Hepatocyte (in vitro differentiated cells): ENCODE results near the gene MAP2K7. TPM values are rescaled to one million over a fixed set of nuclear protein-coding genes. Genes with fewer than 3 reads are reported as not detected.
A peak's percentile ranks its signal among the peaks of the same experiment; 100 is the strongest.
"Not testable (repeated sequence)": the region's sequence is repeated elsewhere in the genome, so short reads cannot be mapped to it uniquely, and the experiment has no call there.

Source experiments
- DNase-seq: peaks from one replicate; pipeline ENCODE4 v3.0.0-alpha.2; 2016; ENCODE audit warnings: low spot score
- H2AFZ ChIP-seq: fragments of 200-600 bp; sonication (generic); 2 replicates; pipeline ENCODE4 v1.6.0; 2016; ENCODE audit warnings: antibody characterized with exemption, mild to moderate bottlenecking
- H3K27ac ChIP-seq: fragments of 200-600 bp; sonication (generic); 2 replicates; pipeline ENCODE4 v1.5.1; 2016; ENCODE audit warnings: mild to moderate bottlenecking
- H3K27me3 ChIP-seq: fragments of 200-600 bp; sonication (generic); 2 replicates; pipeline ENCODE4 v1.6.1; 2016
- H3K36me3 ChIP-seq: fragments of 200-600 bp; sonication (generic); replicated peaks from 2 replicates; pipeline ENCODE4 v1.5.1; 2016; ENCODE audit warnings: low read depth; ENCODE audit not compliant: insufficient read depth
- H3K4me1 ChIP-seq: fragments of 200-600 bp; sonication (generic); 2 replicates; pipeline ENCODE4 v1.5.1; 2016; ENCODE audit warnings: mild to moderate bottlenecking, moderate library complexity; ENCODE audit not compliant: insufficient read depth
- H3K4me2 ChIP-seq: fragments of 200-600 bp; sonication (generic); 2 replicates; pipeline ENCODE4 v1.6.0; 2016
- H3K4me3 ChIP-seq: fragments of 200-600 bp; sonication (generic); 2 replicates; pipeline ENCODE4 v1.5.1; 2016; ENCODE audit warnings: mild to moderate bottlenecking
- H3K79me2 ChIP-seq: fragments of 200-600 bp; sonication (generic); 2 replicates; pipeline ENCODE4 v1.6.0; 2017; ENCODE audit warnings: mild to moderate bottlenecking
- H3K9me2 ChIP-seq: fragments of 200-600 bp; sonication (generic); replicated peaks from 2 replicates; pipeline ENCODE4 v1.6.0; 2017; ENCODE audit warnings: mild to moderate bottlenecking; ENCODE audit not compliant: insufficient read depth
- H3K9me3 ChIP-seq: fragments of 200-600 bp; sonication (generic); 2 replicates; pipeline ENCODE4 v1.5.1; 2016; ENCODE audit warnings: low read depth, mild to moderate bottlenecking
- H4K20me1 ChIP-seq: fragments of 200-600 bp; sonication (generic); 2 replicates; pipeline ENCODE4 v1.6.0; 2016; ENCODE audit warnings: mild to moderate bottlenecking; ENCODE audit not compliant: insufficient read depth, poor library complexity, severe bottlenecking
- CTCF ChIP-seq: fragments of 200-600 bp; sonication (generic); IDR thresholded peaks from 2 replicates; pipeline ENCODE4 v1.5.1; 2016; ENCODE audit warnings: antibody characterized with exemption, mild to moderate bottlenecking; ENCODE audit not compliant: poor library complexity
- EZH2 ChIP-seq: fragments of 200-600 bp; sonication (generic); IDR thresholded peaks from 2 replicates; pipeline ENCODE4 v1.6.1; 2016; ENCODE audit warnings: antibody characterized with exemption, mild to moderate bottlenecking, borderline replicate concordance
- EZH2phosphoT487 ChIP-seq: fragments of 200-600 bp; sonication (generic); IDR thresholded peaks from one replicate; pipeline ENCODE4 v1.6.1; 2018; ENCODE audit warnings: antibody characterized with exemption, mild to moderate bottlenecking, low read depth, moderate library complexity; ENCODE audit not compliant: unreplicated experiment, severe bottlenecking
- WGBS: methylation state at CpG from one replicate; pipeline ENCODE4 v1.1.6; 2016; ENCODE audit warnings: low lambda C conversion rate; ENCODE audit errors: missing lambda C conversion rate; 5-methylcytosine and 5-hydroxymethylcytosine counted together
- polyA plus RNA-seq: library from polyadenylated mRNA; unstranded; fragments of >200 nt; fragmentation: Nextera tagmentation; extraction: Ambion mirVana; gene quantifications from 2 replicates; pipeline ENCODE4 v1.2.1, GENCODE V29; 2016
- total RNA-seq: library from RNA; depleted of rRNA; stranded (reverse); fragments of >200 nt; gene quantifications from 2 replicates; pipeline ENCODE4 v1.2.3, GENCODE V29; 2014

Gene MAP2K7
- total and polyA plus RNA-seq, 2 experiments from 2014 or later, result 12.8 to 13.6 TPM

DNA sequence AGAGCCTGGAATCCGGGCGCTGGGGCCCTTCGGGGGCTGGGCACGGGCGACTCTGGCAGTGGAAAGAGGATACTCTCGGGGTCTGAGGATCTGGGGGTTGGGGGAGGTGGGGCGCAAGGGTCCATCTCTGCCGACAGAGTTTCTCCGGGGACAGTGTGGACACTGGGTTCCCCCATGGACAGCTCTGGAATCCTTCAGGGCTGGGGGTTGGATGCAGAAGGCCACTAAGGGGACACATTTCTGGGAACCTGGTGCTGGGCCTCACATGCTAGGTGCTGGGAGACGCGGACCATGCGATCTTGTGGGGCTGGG lies 13.2 kb downstream of the MAP2K7 start:
- Histone ChIP-seq H4K20me1 (no peaks in the 10 kb centered on the region), H3K79me2 (no peaks in the 10 kb centered on the region), H3K4me3 (peak overlapping the region; percentile 33), H3K4me1 (peaks cover 33% of the 10 kb centered on the region), H3K36me3 (no peaks in the 10 kb centered on the region), H2AFZ (peak overlapping the region; percentile 63), H3K9me2 (no peaks in the 10 kb centered on the region), H3K27me3 (peaks cover 35% of the 10 kb centered on the region), H3K4me2 (peak overlapping the region; percentile 95), H3K27ac (no peak overlapping the region), H3K9me3 (no peaks in the 10 kb centered on the region)
- no peak for DNase-seq
- 9% methylated on average over 9 of the region's 12 CpGs for WGBS
- TF ChIP-seq EZH2phosphoT487 (no peak), EZH2 (no peak), CTCF (no peak)

GRCh38 chr19:7917267-7918061 lies 13.8 kb downstream of the MAP2K7 start:
- H3K9me2 ChIP-seq, result no peaks in the 10 kb centered on the region

GRCh38 chr19:7918062-7918614 lies 14.5 kb downstream of the MAP2K7 start:
- Histone ChIP-seq H3K4me3 (peak overlapping the region; percentile 1), H2AFZ (peak overlapping the region; percentile 60), H3K4me1 (peaks cover 33% of the 10 kb centered on the region), H3K4me2 (peak overlapping the region; percentile 95), H3K27me3 (peaks cover 35% of the 10 kb centered on the region)
- DNase-seq, H3K9me2 ChIP-seq, H3K36me3 ChIP-seq, H3K79me2 ChIP-seq, H3K27ac ChIP-seq, H3K9me3 ChIP-seq, H4K20me1 ChIP-seq: not testable (repeated sequence)
- 44% methylated on average over 29 of the region's 29 CpGs for WGBS

More at GRCh38 chr19:7917267-7918061, 13.8 kb downstream of the MAP2K7 start:
- no peaks in the 10 kb centered on the region for H3K79me2 ChIP-seq
- H3K4me2 ChIP-seq, result peak overlapping the region; percentile 95
- WGBS, result 4% methylated on average over 69 of the region's 71 CpGs
- H3K27ac ChIP-seq, result no peak overlapping the region
- H4K20me1 ChIP-seq, result no peaks in the 10 kb centered on the region
- H3K4me1 ChIP-seq, result peaks cover 33% of the 10 kb centered on the region
- H3K9me3 ChIP-seq, result no peaks in the 10 kb centered on the region
- peak overlapping the region; percentile 60 for H2AFZ ChIP-seq
- H3K36me3 ChIP-seq, result no peaks in the 10 kb centered on the region
- H3K27me3 ChIP-seq, result peaks cover 35% of the 10 kb centered on the region
- peak; percentile 85 for DNase-seq
- peak overlapping the region; percentile 1 for H3K4me3 ChIP-seq
- TF ChIP-seq CTCF (peak; percentile 61), EZH2 (peak; percentile 17), EZH2phosphoT487 (no peak)

DNA sequence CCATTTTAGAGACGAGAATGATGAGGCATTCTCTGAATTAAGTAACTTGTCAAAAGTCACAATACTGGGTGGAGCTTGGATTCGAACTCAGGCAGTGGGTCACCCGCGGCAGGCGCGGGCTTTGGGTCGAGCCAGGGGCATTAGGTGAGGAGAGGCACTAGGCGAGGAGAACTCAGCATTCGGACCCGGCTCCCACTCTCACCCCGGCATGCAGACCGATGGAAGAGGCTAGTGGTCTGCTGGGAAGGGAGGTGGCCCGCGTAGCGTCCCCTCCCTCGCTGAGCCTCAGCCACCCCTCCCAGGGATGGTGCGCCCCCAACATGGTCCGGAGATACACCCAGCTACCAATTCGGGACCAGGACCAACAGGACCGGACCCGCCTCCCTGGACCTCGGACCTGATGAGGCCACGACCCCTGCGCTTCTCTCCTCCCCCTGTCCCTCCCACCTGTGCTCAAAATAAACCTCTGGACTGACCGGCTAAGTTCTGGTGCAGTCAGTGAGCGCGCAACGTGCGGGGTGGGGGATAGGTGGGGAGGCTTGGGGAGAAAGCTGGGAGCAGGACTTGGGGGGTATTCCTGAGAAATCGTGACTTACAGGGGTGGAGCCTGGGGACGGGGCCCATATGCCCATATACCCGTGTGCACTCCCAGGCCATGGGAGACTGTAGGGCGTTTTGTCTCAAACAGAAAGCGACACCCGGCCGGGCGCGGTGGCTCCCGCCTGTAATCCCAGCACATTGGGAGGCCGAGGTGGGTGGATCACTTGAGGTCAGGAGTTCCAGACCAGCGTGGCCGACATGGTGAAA lies 15.1 kb downstream of the MAP2K7 start:
- Histone ChIP-seq H3K4me2 (peak overlapping the region; percentile 95), H3K9me3 (no peaks in the 10 kb centered on the region), H2AFZ (no peak overlapping the region), H4K20me1 (no peaks in the 10 kb centered on the region), H3K9me2 (no peaks in the 10 kb centered on the region), H3K79me2 (no peaks in the 10 kb centered on the region), H3K36me3 (no peaks in the 10 kb centered on the region), H3K4me1 (peaks cover 33% of the 10 kb centered on the region), H3K27ac (no peak overlapping the region), H3K27me3 (peaks cover 35% of the 10 kb centered on the region), H3K4me3 (no peak overlapping the region)
- TF ChIP-seq EZH2, result no peak
- TF ChIP-seq CTCF, result no peak
- TF ChIP-seq EZH2phosphoT487, result no peak
- DNase-seq, result no peak
- 93% methylated on average over 42 of the region's 42 CpGs for WGBS
